Epidermal melanocyte (primary cell): Measurements from ENCODE around the gene PADI6.

Experiments
- DNase-seq: peaks from one replicate; pipeline ENCODE4 v3.0.0; 2011; ENCODE audit warnings: low spot score; ENCODE audit not compliant: insufficient read length

PADI6 gene

GRCh38 chr1:17356387-17357026 lies 15.5 kb upstream of the PADI6 start:
- DNase-seq = no peak

GRCh38 chr1:17358557-17358956 lies 13.4 kb upstream of the PADI6 start:
- DNase-seq = no peak

- no peak for DNase-seq
Measured at GRCh38 chr1:17359031-17359430, 13.0 kb upstream of the PADI6 start.

- DNase-seq = no peak
Measured at GRCh38 chr1:17359808-17360207, 12.2 kb upstream of the PADI6 start.

GRCh38 chr1:17360272-17360956 lies 11.6 kb upstream of the PADI6 start:
- peak; percentile 4 for DNase-seq

- DNase-seq = no peak
Measured at GRCh38 chr1:17361687-17362086, 10.3 kb upstream of the PADI6 start.

GRCh38 chr1:17363351-17363750 lies 8.6 kb upstream of the PADI6 start:
- no peak for DNase-seq

GRCh38 chr1:17363771-17364170 lies 8.2 kb upstream of the PADI6 start:
- no peak for DNase-seq

GRCh38 chr1:17365293-17365692 lies 6.7 kb upstream of the PADI6 start:
- no peak for DNase-seq

- peak; percentile 15 for DNase-seq
Measured at GRCh38 chr1:17369466-17369865, 2.5 kb upstream of the PADI6 start.

- DNase-seq = peak; percentile 11
Measured at GRCh38 chr1:17370618-17371017, 1.4 kb upstream of the PADI6 start.

- DNase-seq = peak; percentile 3
Measured at GRCh38 chr1:17372955-17373354, 959 bp downstream of the PADI6 start.

- peak; percentile 8 for DNase-seq
Measured at GRCh38 chr1:17375651-17376050, 3.7 kb downstream of the PADI6 start.

GRCh38 chr1:17377325-17377953 lies 5.4 kb downstream of the PADI6 start:
- no peak for DNase-seq

- DNase-seq = no peak
Measured at GRCh38 chr1:17381161-17381560, 9.2 kb downstream of the PADI6 start.

- no peak for DNase-seq
Measured at GRCh38 chr1:17392199-17392740, 20.3 kb downstream of the PADI6 start.

GRCh38 chr1:17393230-17393629 lies 21.2 kb downstream of the PADI6 start:
- no peak for DNase-seq

- no peak for DNase-seq
Measured at GRCh38 chr1:17397910-17398695, 26.1 kb downstream of the PADI6 start.

- DNase-seq = no peak
Measured at GRCh38 chr1:17400725-17401341, 28.8 kb downstream of the PADI6 start.

- no peak for DNase-seq
Measured at GRCh38 chr1:17401841-17402240, 29.8 kb downstream of the PADI6 start.

GRCh38 chr1:17403081-17403480 lies 31.1 kb downstream of the PADI6 start:
- DNase-seq = no peak
